SK-N-SH (cell line): Measurements from ENCODE around the gene CLASP1. TPM values are rescaled to one million over a fixed set of nuclear protein-coding genes. Genes with fewer than 3 reads are reported as not detected.

Experiments
- CTCF ChIA-PET: fragments of 300-600, 350-600 bp; formaldehyde crosslinking; extraction: SDS; loops from one replicate; lab custom pipeline; 2021; lab: Yijun Ruan, JAX
- POLR2A ChIA-PET: fragments of 350-600 bp; sonication (Branson Sonifier 250); formaldehyde crosslinking; extraction: SDS; loops from one replicate; lab custom pipeline; 2020; ENCODE audit warnings: antibody characterized with exemption, inconsistent platforms; lab: Yijun Ruan, JAX
- DNase-seq: peaks from one replicate; pipeline ENCODE4 v3.0.0; 2012
- H2AFZ ChIP-seq: fragments of 200-600 bp; sonication (generic); 2 replicates; pipeline ENCODE4 v1.8.1; 2016; ENCODE audit warnings: antibody characterized with exemption, mild to moderate bottlenecking, low read depth
- H3F3A ChIP-seq: fragments of 200-600 bp; sonication (generic); replicated peaks from 2 replicates; pipeline ENCODE3; 2016; ENCODE audit warnings: antibody characterized with exemption, mild to moderate bottlenecking; ENCODE audit not compliant: insufficient read depth
- H3K27ac ChIP-seq, 2 experiments: fragments of 200-500 bp in 1 of 2; fragments of 200-600 bp in 1 of 2; sonication (Bioruptor generic) in 1 of 2; sonication (generic), shearing (Covaris generic) in 1 of 2; 2 replicates each; pipeline versions ENCODE4 v1.5.1 to v1.6.1; 2014 to 2016; ENCODE audit warnings: low read depth in 2 of 2, inconsistent platforms in 1 of 2, low read length in 1 of 2, mild to moderate bottlenecking in 1 of 2, mixed read lengths in 1 of 2
- H3K27me3 ChIP-seq: fragments of 200-600 bp; sonication (generic), shearing (Covaris generic); 2 replicates; pipeline ENCODE4 v1.6.1; 2016; ENCODE audit warnings: mixed run types; ENCODE audit not compliant: insufficient read depth
- H3K36me3 ChIP-seq, 2 experiments: fragments of 200-500 bp in 1 of 2; fragments of 200-600 bp in 1 of 2; sonication (Bioruptor generic) in 1 of 2; sonication (generic) in 1 of 2; replicated peaks in 1 of 2; 2 replicates each; pipeline versions ENCODE3 to v1.5.1; 2014 to 2016; ENCODE audit warnings: low read length in 1 of 2, mild to moderate bottlenecking in 1 of 2; ENCODE audit not compliant: insufficient read depth in 2 of 2, control insufficient read depth in 1 of 2
- H3K4me1 ChIP-seq, 2 experiments: fragments of 200-500 bp in 1 of 2; fragments of 200-600 bp in 1 of 2; sonication (Bioruptor generic) in 1 of 2; sonication (generic), shearing (Covaris generic) in 1 of 2; 2 replicates each; pipeline versions ENCODE4 v1.5.1 to v1.6.1; 2014 to 2016; ENCODE audit warnings: low read depth in 1 of 2, low read length in 1 of 2, mixed run types in 1 of 2; ENCODE audit not compliant: insufficient read depth in 2 of 2, control insufficient read depth in 1 of 2
- H3K4me2 ChIP-seq: fragments of 200-600 bp; sonication (generic), shearing (Covaris generic); 2 replicates; pipeline ENCODE4 v1.6.1; 2017; ENCODE audit warnings: mixed run types
- H3K4me3 ChIP-seq, 2 experiments: fragments of 200-500 bp in 1 of 2; fragments of 200-600 bp in 1 of 2; sonication (Bioruptor generic) in 1 of 2; sonication (generic), shearing (Covaris generic) in 1 of 2; 2 replicates each; pipeline versions ENCODE4 v1.5.1 to v1.8.1; 2014 to 2016; ENCODE audit warnings: low read depth in 2 of 2, inconsistent platforms in 1 of 2, low read length in 1 of 2, mild to moderate bottlenecking in 1 of 2, mixed read lengths in 1 of 2, moderate library complexity in 1 of 2
- H3K79me2 ChIP-seq: fragments of 200-600 bp; sonication (generic); 2 replicates; pipeline ENCODE4 v1.8.1; 2017; ENCODE audit warnings: mild to moderate bottlenecking; ENCODE audit not compliant: insufficient read depth
- H3K9ac ChIP-seq: fragments of 200-600 bp; sonication (generic); 2 replicates; pipeline ENCODE4 v1.6.1; 2017; ENCODE audit warnings: mixed run types
- H3K9me2 ChIP-seq: fragments of 200-600 bp; sonication (generic); 2 replicates; pipeline ENCODE4 v1.6.1; 2017; ENCODE audit warnings: mixed run types
- H3K9me3 ChIP-seq: fragments of 200-600 bp; sonication (generic); 2 replicates; pipeline ENCODE4 v1.6.1; 2017; ENCODE audit warnings: mixed run types, mild to moderate bottlenecking, moderate library complexity
- H4K20me1 ChIP-seq: fragments of 200-600 bp; sonication (generic); 2 replicates; pipeline ENCODE4 v1.6.1; 2017; ENCODE audit warnings: mild to moderate bottlenecking, mixed run types; ENCODE audit not compliant: insufficient read depth
- GATA2 ChIP-seq: sonication (generic); formaldehyde crosslinking; IDR thresholded peaks from 2 replicates; pipeline ENCODE4 v1.5.0; 2020; ENCODE audit warnings: mild to moderate bottlenecking, missing genetic modification reagents
- MEF2A ChIP-seq: IDR thresholded peaks from 2 replicates; pipeline ENCODE4 v1.4.0; 2012; ENCODE audit warnings: low read depth, borderline replicate concordance
- NRF1 ChIP-seq: IDR thresholded peaks from 2 replicates; pipeline ENCODE4 v1.6.1; 2012; ENCODE audit warnings: low read depth, mild to moderate bottlenecking, low read length
- POLR2AphosphoS5 ChIP-seq: IDR thresholded peaks from 2 replicates; pipeline ENCODE4 v1.6.1; 2012; ENCODE audit warnings: low read depth, low read length
- RAD21 ChIP-seq: IDR thresholded peaks from 2 replicates; pipeline ENCODE4 v1.6.1; 2012; ENCODE audit warnings: mild to moderate bottlenecking, low read length
- RCOR1 ChIP-seq: fragments of 150-350 bp; IDR thresholded peaks from 2 replicates; pipeline ENCODE4 v1.6.1; 2017; ENCODE audit warnings: antibody characterized with exemption, low read length
- RXRA ChIP-seq: IDR thresholded peaks from 2 replicates; pipeline ENCODE4 v1.4.0; 2012; ENCODE audit warnings: low read depth, mild to moderate bottlenecking, borderline replicate concordance
- SIN3A ChIP-seq: IDR thresholded peaks from 2 replicates; pipeline ENCODE4 v1.6.1; 2012; ENCODE audit warnings: low read depth, mild to moderate bottlenecking, low read length, moderate library complexity, borderline replicate concordance
- SMC3 ChIP-seq: IDR thresholded peaks from 2 replicates; pipeline ENCODE4 v1.6.1; 2012; ENCODE audit warnings: low read depth, low read length, improper control_type of control experiment
- TAF1 ChIP-seq: IDR thresholded peaks from 2 replicates; pipeline ENCODE4 v1.6.1; 2012; ENCODE audit warnings: low read depth, mild to moderate bottlenecking, low read length, moderate library complexity, borderline replicate concordance
- TEAD4 ChIP-seq: IDR thresholded peaks from 2 replicates; pipeline ENCODE4 v1.4.0; 2012; ENCODE audit warnings: mild to moderate bottlenecking, borderline replicate concordance; ENCODE audit not compliant: insufficient read depth
- ZBTB33 ChIP-seq: IDR thresholded peaks from 2 replicates; pipeline ENCODE4 v1.4.0; 2012; ENCODE audit warnings: low read depth, borderline replicate concordance
- WGBS: methylation state at CpG from one replicate; pipeline ENCODE4 v1.1.6; 2017; ENCODE audit warnings: low lambda C conversion rate; 5-methylcytosine and 5-hydroxymethylcytosine counted together
- polyA plus RNA-seq, 3 experiments: library from polyadenylated mRNA; depleted of rRNA; stranded (reverse); fragments of >200 nt; gene quantifications; 2 replicates each; pipeline ENCODE4 v1.2.3, GENCODE V29; 2012

The CLASP1 gene
- polyA plus RNA-seq, 1 of the 3 experiments (the other 2 are of a cell fraction) = 4.9 TPM

GRCh38 chr2:121608967-121609366, 40.3 kb downstream of the CLASP1 start:
- peaks cover 2 to 4% of the 10 kb centered on the region in 2 experiments for H3K36me3 ChIP-seq
- peaks cover 55% of the 10 kb centered on the region for H3K79me2 ChIP-seq
- no peak for DNase-seq
- ChIA-PET CTCF (interaction anchor here (2.3 kb wide), 1 partner anchor 40 kb away, joined by 6 read pairs; no protein-coding TSS in a partner anchor), POLR2A (no interaction called here)
- H3K4me1 ChIP-seq = peaks cover 0 to 21% of the 10 kb centered on the region in 2 experiments; a peak in 3 of 4 replicates
- H3K9ac ChIP-seq = no peak overlapping the region
- no peak overlapping the region for H3K4me3 ChIP-seq
- no peak overlapping the region for H3K4me2 ChIP-seq
- no peak overlapping the region for H2AFZ ChIP-seq
- peaks cover 8% of the 10 kb centered on the region for H4K20me1 ChIP-seq
- 91% methylated on average over 3 of the region's 3 CpGs for WGBS
- no peaks in the 10 kb centered on the region for H3K9me3 ChIP-seq
- peaks cover 4% of the 10 kb centered on the region for H3F3A ChIP-seq
- H3K9me2 ChIP-seq = no peaks in the 10 kb centered on the region
- TF ChIP-seq POLR2AphosphoS5 = no peak
- TF ChIP-seq NRF1 = no peak
- TF ChIP-seq RXRA = no peak
- TF ChIP-seq ZBTB33 = no peak
- no peak for TF ChIP-seq RAD21
- no peak for TF ChIP-seq TEAD4
- TF ChIP-seq SIN3A = no peak
- no peak for TF ChIP-seq TAF1
- TF ChIP-seq SMC3 = no peak
- no peaks in the 10 kb centered on the region for H3K27me3 ChIP-seq
- H3K27ac ChIP-seq = no peak overlapping the region

- CTCF ChIA-PET = interaction anchor here (1.7 to 4.2 kb wide), 3 partner anchors 12 to 111 kb away, joined by 3 to 23 read pairs (median 6); no protein-coding TSS in a partner anchor
- DNase-seq = no peak
- H3F3A ChIP-seq = peaks cover 4% of the 10 kb centered on the region
- no peak overlapping the region for H3K4me2 ChIP-seq
- POLR2A ChIA-PET = no interaction called here
- no peak overlapping the region for H2AFZ ChIP-seq
- H3K27me3 ChIP-seq = no peaks in the 10 kb centered on the region
- no peaks in the 10 kb centered on the region for H3K9me3 ChIP-seq
- H3K79me2 ChIP-seq = peaks cover 55% of the 10 kb centered on the region
- TF ChIP-seq NRF1 (no peak), MEF2A (no peak), RCOR1 (no peak), SIN3A (no peak), GATA2 (CRISPR knock-in tag) (no peak)
- H3K4me3 ChIP-seq = no peak overlapping the region
- peaks cover 8% of the 10 kb centered on the region for H4K20me1 ChIP-seq
- no peak overlapping the region for H3K27ac ChIP-seq
- H3K9ac ChIP-seq = no peak overlapping the region
- no peaks in the 10 kb centered on the region for H3K9me2 ChIP-seq
- peaks cover 0 to 21% of the 10 kb centered on the region in 2 experiments; a peak in 3 of 4 replicates for H3K4me1 ChIP-seq
- WGBS = 93% methylated on average over 4 of the region's 4 CpGs
- H3K36me3 ChIP-seq = peaks cover 2 to 10% of the 10 kb centered on the region in 2 experiments
Measured at GRCh38 chr2:121608367-121608766, 40.9 kb downstream of the CLASP1 start.
